Head of caudate nucleus (tissue), 42 donors: Measurements from ENCODE around the gene CD101.
"Not testable (repeated sequence)": the region's sequence is repeated elsewhere in the genome, so short reads cannot be mapped to it uniquely, and the experiment has no call there.

Source experiments
- DNase-seq, 42 donors: peaks; one replicate each; pipeline versions ENCODE4 v3.0.0 to v3.0.0-alpha.2; 2020 to 2021; ENCODE audit warnings: mixed read lengths in 7 of 42
- intact Hi-C: fragments of 100-400 bp; cut with DNase I; formaldehyde crosslinking; loops from one replicate; pipeline ENCODE4 v1.15.0; 2022

Gene CD101

GRCh38 chr1:117001254-117001927, at the start of gene CD101:
TSS of gene CD101 (plus strand) at chr1:117001760. CDS start at chr1:117001818, 58 bp downstream.
- DNase-seq = no peak
- intact Hi-C loops = no loop called here

- intact Hi-C loops = no loop called here
Observed at GRCh38 chr1:116952738-116953275, 48.8 kb upstream of the CD101 start.

GRCh38 chr1:116954440-116954839, 47.1 kb upstream of the CD101 start:
- intact Hi-C loops = no loop called here
- DNase-seq = no peak

More at GRCh38 chr1:116952738-116953275, 48.8 kb upstream of the CD101 start:
- DNase-seq = no peak

GRCh38 chr1:116956378-116956777, 45.2 kb upstream of the CD101 start:
- intact Hi-C loops = no loop called here
- no peak for DNase-seq

- intact Hi-C loops = no loop called here
- no peak for DNase-seq
Observed at GRCh38 chr1:116957646-116958045, 43.9 kb upstream of the CD101 start.

GRCh38 chr1:116958110-116958509, 43.5 kb upstream of the CD101 start:
- DNase-seq = no peak
- intact Hi-C loops = no loop called here

- no peak for DNase-seq
- intact Hi-C loops = no loop called here
Observed at GRCh38 chr1:116958977-116959376, 42.6 kb upstream of the CD101 start.

- intact Hi-C loops = no loop called here
- no peak for DNase-seq
Observed at GRCh38 chr1:116961606-116962005, 40.0 kb upstream of the CD101 start.

GRCh38 chr1:116962987-116963639, 38.4 kb upstream of the CD101 start:
- no peak for DNase-seq
- intact Hi-C loops = no loop called here

GRCh38 chr1:116966791-116967190, 34.8 kb upstream of the CD101 start:
- intact Hi-C loops = no loop called here
- DNase-seq = no peak

GRCh38 chr1:116968724-116969123, 32.8 kb upstream of the CD101 start:
- DNase-seq = no peak
- intact Hi-C loops = no loop called here

GRCh38 chr1:116971258-116971860, 30.2 kb upstream of the CD101 start:
- no peak for DNase-seq
- intact Hi-C loops = no loop called here

- DNase-seq = no peak
Observed at GRCh38 chr1:116971965-116972673, 29.4 kb upstream of the CD101 start.

GRCh38 chr1:116972674-116973030, 28.9 kb upstream of the CD101 start:
- intact Hi-C loops = no loop called here
- no peak for DNase-seq

More at GRCh38 chr1:116971965-116972673, 29.4 kb upstream of the CD101 start:
- intact Hi-C loops = no loop called here

- intact Hi-C loops, DNase-seq: not testable (repeated sequence)
Observed at GRCh38 chr1:116980309-116980708, 21.3 kb upstream of the CD101 start.

GRCh38 chr1:116981521-116982037, 20.0 kb upstream of the CD101 start:
- intact Hi-C loops = no loop called here
- DNase-seq = no peak

- intact Hi-C loops = no loop called here
- DNase-seq = no peak
Observed at GRCh38 chr1:116982319-116983004, 19.1 kb upstream of the CD101 start.

- intact Hi-C loops = no loop called here
- DNase-seq = no peak
Observed at GRCh38 chr1:116983112-116983511, 18.4 kb upstream of the CD101 start.

GRCh38 chr1:116983678-116984077, 17.9 kb upstream of the CD101 start:
- intact Hi-C loops = no loop called here
- no peak for DNase-seq
